HEK293 (cell line): ENCODE data around the gene PRXL2B.

Source experiments
- CTCF ChIA-PET: fragments of 350-600 bp; formaldehyde crosslinking; extraction: SDS; loops from one replicate; lab custom pipeline; 2021; ENCODE audit warnings: antibody characterized with exemption; lab: Yijun Ruan, JAX
- POLR2A ChIA-PET: fragments of 300-600 bp; formaldehyde crosslinking; extraction: SDS; loops from one replicate; lab custom pipeline; 2020; ENCODE audit warnings: antibody characterized with exemption, inconsistent platforms; lab: Yijun Ruan, JAX
- H3K27ac ChIP-seq: fragments of 200-500 bp; sonication (Bioruptor generic); 2 replicates; pipeline ENCODE4 v1.5.1; 2014; ENCODE audit warnings: low read depth, low read length, control low read depth, inconsistent platforms; ENCODE audit errors: extremely low read depth
- H3K36me3 ChIP-seq, 2 experiments: fragments of 200-500 bp in 1 of 2; sonication (Bioruptor generic) in 1 of 2; 1 replicate in 1 of 2; 2 replicates in 1 of 2; pipeline ENCODE4 v1.5.1; 2014 to 2017; ENCODE audit warnings: inconsistent platforms in 2 of 2, low read length in 2 of 2; ENCODE audit not compliant: control insufficient read depth in 2 of 2, insufficient read depth in 1 of 2
- H3K4me1 ChIP-seq: fragments of 200-500 bp; sonication (Bioruptor generic); 2 replicates; pipeline ENCODE4 v1.5.1; 2014; ENCODE audit warnings: mild to moderate bottlenecking, low read length, inconsistent platforms; ENCODE audit not compliant: control insufficient read depth, insufficient read depth
- H3K4me3 ChIP-seq: 2 replicates; pipeline ENCODE4 v1.5.1; 2011; ENCODE audit warnings: low read depth, mild to moderate bottlenecking, control low read depth, low read length, moderate library complexity
- H3K9me3 ChIP-seq: fragments of 200-500 bp; sonication (Bioruptor generic); 2 replicates; pipeline ENCODE4 v1.5.1; 2014; ENCODE audit warnings: low read depth, low read length, inconsistent platforms; ENCODE audit not compliant: control insufficient read depth, insufficient read depth
- SP2 ChIP-seq: fragments of 450-650 bp; formaldehyde crosslinking; IDR thresholded peaks from 2 replicates; pipeline ENCODE4 v1.5.1; 2016; ENCODE audit warnings: missing biosample characterization, missing genetic modification characterization
- ZEB2 ChIP-seq: fragments of 450-650 bp; formaldehyde crosslinking; IDR thresholded peaks from 2 replicates; pipeline ENCODE4 v1.5.1; 2016; ENCODE audit warnings: missing biosample characterization, missing genetic modification characterization
- ZNF169 ChIP-seq: fragments of 450-650 bp; formaldehyde crosslinking; IDR thresholded peaks from 2 replicates; pipeline ENCODE4 v1.5.1; 2016; ENCODE audit warnings: missing biosample characterization, missing genetic modification characterization
- ZNF391 ChIP-seq: fragments of 450-650 bp; formaldehyde crosslinking; IDR thresholded peaks from 2 replicates; pipeline ENCODE4 v1.5.1; 2016; ENCODE audit warnings: low read depth, missing biosample characterization, missing genetic modification characterization, borderline replicate concordance
- ZNF510 ChIP-seq: fragments of 450-650 bp; formaldehyde crosslinking; IDR thresholded peaks from 2 replicates; pipeline ENCODE4 v1.5.1; 2018; ENCODE audit warnings: mild to moderate bottlenecking, missing genetic modification characterization, missing biosample characterization; ENCODE audit not compliant: insufficient replicate concordance
- ZNF623 ChIP-seq: fragments of 450-650 bp; formaldehyde crosslinking; IDR thresholded peaks from 2 replicates; pipeline ENCODE4 v1.5.1; 2016; ENCODE audit warnings: missing biosample characterization, missing genetic modification characterization
- ZNF747 ChIP-seq: fragments of 450-650 bp; formaldehyde crosslinking; IDR thresholded peaks from 2 replicates; pipeline ENCODE4 v1.5.1; 2016; ENCODE audit warnings: missing biosample characterization, missing genetic modification characterization
- TF ChIP-seq, protein P1 (sequence below): fragments of 450-650 bp; formaldehyde crosslinking; IDR thresholded peaks from 2 replicates; pipeline ENCODE4 v1.5.1; 2016; ENCODE audit warnings: missing biosample characterization, missing genetic modification characterization
- TF ChIP-seq, protein P2 (sequence below): fragments of 450-650 bp; IDR thresholded peaks from 2 replicates; pipeline ENCODE4 v1.5.1; 2018; ENCODE audit warnings: missing biosample characterization, missing genetic modification characterization
- TF ChIP-seq, protein P3 (sequence below): fragments of 450-650 bp; formaldehyde crosslinking; IDR thresholded peaks from 2 replicates; pipeline ENCODE4 v1.5.1; 2016; ENCODE audit warnings: missing biosample characterization, missing genetic modification characterization
- TF ChIP-seq, protein P4 (sequence below): fragments of 450-650 bp; formaldehyde crosslinking; IDR thresholded peaks from 2 replicates; pipeline ENCODE4 v1.5.1; 2016; ENCODE audit warnings: missing biosample characterization, missing genetic modification characterization
- TF ChIP-seq, protein P5 (sequence below): fragments of 450-650 bp; formaldehyde crosslinking; IDR thresholded peaks from 2 replicates; pipeline ENCODE4 v1.5.1; 2017; ENCODE audit warnings: missing biosample characterization, missing genetic modification characterization
- TF ChIP-seq, protein P6 (sequence below): fragments of 450-650 bp; formaldehyde crosslinking; IDR thresholded peaks from 2 replicates; pipeline ENCODE4 v1.5.1; 2017; ENCODE audit warnings: missing biosample characterization, missing genetic modification characterization
- TF ChIP-seq, protein P7 (sequence below): fragments of 450-650 bp; formaldehyde crosslinking; IDR thresholded peaks from 2 replicates; pipeline ENCODE4 v1.5.1; 2016; ENCODE audit warnings: missing biosample characterization, missing genetic modification characterization, low read depth

Gene PRXL2B

DNA sequence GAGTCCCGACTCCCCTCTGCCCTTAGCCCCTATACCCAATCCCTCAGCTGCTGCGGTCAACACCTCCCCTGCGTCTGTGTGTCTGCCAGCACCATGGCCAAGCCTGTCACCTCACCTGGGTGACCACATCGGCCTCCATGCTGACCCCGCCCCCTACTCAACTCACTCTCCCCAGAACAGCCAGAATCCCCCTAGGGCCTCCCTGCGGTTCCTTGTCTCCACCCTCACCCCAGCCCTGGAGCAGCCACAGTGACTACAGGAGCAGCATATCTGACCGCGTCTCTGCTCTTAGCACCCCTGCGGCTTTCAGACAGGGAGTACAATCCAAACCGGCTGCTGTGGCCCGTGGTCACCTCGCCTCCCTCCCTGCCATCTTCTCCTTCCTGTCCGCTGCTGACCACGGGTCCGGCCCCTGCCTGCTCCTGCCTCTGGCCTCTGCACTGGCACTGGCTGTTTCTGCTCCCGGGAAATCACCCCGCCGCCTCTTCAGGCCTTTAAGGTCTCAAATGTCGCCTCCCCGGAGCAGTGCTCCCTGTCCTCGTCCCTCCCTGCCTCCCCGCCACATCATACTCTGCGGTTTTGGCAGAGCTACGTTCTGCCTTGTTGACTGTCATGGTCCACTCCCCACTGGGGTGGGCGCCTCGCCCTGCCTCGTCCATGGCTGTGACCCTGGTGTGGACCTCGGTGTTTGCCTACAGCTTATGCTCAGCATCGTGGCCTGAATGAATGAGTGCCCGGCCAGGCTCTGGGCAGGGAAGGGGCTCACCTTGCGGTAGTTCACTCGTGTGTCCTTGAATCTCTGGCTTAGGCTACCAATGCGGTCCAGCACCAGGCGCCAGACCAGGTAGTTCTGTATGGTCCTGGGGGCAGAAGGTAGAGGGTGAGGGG is 11.1 kb downstream of the PRXL2B start (continued):
- TF ChIP-seq, protein P1, sequence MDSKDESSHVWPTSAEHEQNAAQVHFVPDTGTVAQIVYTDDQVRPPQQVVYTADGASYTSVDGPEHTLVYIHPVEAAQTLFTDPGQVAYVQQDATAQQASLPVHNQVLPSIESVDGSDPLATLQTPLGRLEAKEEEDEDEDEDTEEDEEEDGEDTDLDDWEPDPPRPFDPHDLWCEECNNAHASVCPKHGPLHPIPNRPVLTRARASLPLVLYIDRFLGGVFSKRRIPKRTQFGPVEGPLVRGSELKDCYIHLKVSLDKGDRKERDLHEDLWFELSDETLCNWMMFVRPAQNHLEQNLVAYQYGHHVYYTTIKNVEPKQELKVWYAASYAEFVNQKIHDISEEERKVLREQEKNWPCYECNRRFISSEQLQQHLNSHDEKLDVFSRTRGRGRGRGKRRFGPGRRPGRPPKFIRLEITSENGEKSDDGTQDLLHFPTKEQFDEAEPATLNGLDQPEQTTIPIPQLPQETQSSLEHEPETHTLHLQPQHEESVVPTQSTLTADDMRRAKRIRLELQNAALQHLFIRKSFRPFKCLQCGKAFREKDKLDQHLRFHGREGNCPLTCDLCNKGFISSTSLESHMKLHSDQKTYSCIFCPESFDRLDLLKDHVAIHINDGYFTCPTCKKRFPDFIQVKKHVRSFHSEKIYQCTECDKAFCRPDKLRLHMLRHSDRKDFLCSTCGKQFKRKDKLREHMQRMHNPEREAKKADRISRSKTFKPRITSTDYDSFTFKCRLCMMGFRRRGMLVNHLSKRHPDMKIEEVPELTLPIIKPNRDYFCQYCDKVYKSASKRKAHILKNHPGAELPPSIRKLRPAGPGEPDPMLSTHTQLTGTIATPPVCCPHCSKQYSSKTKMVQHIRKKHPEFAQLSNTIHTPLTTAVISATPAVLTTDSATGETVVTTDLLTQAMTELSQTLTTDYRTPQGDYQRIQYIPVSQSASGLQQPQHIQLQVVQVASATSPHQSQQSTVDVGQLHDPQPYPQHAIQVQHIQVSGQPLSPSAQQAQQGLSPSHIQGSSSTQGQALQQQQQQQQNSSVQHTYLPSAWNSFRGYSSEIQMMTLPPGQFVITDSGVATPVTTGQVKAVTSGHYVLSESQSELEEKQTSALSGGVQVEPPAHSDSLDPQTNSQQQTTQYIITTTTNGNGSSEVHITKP = no peak
- TF ChIP-seq SP2 = no peak
- TF ChIP-seq, protein P2, sequence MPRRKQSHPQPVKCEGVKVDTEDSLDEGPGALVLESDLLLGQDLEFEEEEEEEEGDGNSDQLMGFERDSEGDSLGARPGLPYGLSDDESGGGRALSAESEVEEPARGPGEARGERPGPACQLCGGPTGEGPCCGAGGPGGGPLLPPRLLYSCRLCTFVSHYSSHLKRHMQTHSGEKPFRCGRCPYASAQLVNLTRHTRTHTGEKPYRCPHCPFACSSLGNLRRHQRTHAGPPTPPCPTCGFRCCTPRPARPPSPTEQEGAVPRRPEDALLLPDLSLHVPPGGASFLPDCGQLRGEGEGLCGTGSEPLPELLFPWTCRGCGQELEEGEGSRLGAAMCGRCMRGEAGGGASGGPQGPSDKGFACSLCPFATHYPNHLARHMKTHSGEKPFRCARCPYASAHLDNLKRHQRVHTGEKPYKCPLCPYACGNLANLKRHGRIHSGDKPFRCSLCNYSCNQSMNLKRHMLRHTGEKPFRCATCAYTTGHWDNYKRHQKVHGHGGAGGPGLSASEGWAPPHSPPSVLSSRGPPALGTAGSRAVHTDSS (tag by site-specific recombination) = no peak
- TF ChIP-seq, protein P3, sequence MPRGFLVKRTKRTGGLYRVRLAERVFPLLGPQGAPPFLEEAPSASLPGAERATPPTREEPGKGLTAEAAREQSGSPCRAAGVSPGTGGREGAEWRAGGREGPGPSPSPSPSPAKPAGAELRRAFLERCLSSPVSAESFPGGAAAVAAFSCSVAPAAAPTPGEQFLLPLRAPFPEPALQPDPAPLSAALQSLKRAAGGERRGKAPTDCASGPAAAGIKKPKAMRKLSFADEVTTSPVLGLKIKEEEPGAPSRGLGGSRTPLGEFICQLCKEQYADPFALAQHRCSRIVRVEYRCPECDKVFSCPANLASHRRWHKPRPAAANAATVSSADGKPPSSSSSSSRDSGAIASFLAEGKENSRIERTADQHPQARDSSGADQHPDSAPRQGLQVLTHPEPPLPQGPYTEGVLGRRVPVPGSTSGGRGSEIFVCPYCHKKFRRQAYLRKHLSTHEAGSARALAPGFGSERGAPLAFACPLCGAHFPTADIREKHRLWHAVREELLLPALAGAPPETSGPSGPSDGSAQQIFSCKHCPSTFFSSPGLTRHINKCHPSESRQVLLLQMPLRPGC (tag by site-specific recombination) = no peak
- TF ChIP-seq, all 188 proteins: peak for 0

DNA sequence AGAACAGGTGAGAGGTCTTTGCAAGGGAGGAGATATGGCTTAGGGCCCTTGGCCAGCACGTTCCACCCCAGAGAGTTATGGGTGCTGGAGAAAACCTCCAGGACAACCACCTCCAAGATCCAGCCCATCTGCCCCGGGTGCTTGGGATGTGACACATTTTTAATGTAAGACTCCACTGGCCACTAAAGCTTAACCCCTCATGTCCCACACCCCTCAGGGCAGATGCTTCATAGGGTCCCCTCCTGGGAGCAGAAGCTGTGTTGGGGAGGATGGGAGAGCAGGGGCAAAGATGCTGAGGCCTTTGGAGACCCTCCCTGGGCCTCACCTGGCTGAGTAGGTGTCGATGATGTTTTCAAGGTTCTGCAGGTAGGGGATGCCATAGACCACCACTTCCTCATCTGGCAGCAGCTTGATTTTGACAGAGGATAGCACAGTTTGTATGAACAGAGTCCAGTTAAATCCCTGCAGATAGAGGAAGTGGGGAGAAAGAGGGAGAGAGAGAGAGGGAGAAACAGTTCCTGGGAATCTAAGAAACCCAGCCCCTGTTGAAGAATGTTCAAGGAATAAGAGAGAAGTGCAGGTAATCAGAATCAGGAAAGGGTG is 11.9 kb downstream of the PRXL2B start:
- H3K4me1 ChIP-seq = no peaks in the 10 kb centered on the region
- H3K36me3 ChIP-seq = no peaks in the 10 kb centered on the region
- H3K27ac ChIP-seq = no peak overlapping the region
- TF ChIP-seq ZNF510 (tag by site-specific recombination) (no peak), ZNF391 (no peak), ZNF169 (no peak), ZNF747 (no peak), ZEB2 (tag by site-specific recombination) (no peak), ZNF623 (tag by site-specific recombination) (no peak)
- TF ChIP-seq, protein P4, sequence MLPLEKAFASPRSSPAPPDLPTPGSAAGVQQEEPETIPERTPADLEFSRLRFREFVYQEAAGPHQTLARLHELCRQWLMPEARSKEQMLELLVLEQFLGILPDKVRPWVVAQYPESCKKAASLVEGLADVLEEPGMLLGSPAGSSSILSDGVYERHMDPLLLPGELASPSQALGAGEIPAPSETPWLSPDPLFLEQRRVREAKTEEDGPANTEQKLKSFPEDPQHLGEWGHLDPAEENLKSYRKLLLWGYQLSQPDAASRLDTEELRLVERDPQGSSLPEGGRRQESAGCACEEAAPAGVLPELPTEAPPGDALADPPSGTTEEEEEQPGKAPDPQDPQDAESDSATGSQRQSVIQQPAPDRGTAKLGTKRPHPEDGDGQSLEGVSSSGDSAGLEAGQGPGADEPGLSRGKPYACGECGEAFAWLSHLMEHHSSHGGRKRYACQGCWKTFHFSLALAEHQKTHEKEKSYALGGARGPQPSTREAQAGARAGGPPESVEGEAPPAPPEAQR (tag by site-specific recombination) = no peak
- TF ChIP-seq, protein P5, sequence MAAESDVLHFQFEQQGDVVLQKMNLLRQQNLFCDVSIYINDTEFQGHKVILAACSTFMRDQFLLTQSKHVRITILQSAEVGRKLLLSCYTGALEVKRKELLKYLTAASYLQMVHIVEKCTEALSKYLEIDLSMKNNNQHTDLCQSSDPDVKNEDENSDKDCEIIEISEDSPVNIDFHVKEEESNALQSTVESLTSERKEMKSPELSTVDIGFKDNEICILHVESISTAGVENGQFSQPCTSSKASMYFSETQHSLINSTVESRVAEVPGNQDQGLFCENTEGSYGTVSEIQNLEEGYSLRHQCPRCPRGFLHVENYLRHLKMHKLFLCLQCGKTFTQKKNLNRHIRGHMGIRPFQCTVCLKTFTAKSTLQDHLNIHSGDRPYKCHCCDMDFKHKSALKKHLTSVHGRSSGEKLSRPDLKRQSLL (tag by site-specific recombination) = no peak
- TF ChIP-seq, protein P6, sequence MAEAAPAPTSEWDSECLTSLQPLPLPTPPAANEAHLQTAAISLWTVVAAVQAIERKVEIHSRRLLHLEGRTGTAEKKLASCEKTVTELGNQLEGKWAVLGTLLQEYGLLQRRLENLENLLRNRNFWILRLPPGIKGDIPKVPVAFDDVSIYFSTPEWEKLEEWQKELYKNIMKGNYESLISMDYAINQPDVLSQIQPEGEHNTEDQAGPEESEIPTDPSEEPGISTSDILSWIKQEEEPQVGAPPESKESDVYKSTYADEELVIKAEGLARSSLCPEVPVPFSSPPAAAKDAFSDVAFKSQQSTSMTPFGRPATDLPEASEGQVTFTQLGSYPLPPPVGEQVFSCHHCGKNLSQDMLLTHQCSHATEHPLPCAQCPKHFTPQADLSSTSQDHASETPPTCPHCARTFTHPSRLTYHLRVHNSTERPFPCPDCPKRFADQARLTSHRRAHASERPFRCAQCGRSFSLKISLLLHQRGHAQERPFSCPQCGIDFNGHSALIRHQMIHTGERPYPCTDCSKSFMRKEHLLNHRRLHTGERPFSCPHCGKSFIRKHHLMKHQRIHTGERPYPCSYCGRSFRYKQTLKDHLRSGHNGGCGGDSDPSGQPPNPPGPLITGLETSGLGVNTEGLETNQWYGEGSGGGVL (tag by site-specific recombination) = no peak
- TF ChIP-seq, protein P7, sequence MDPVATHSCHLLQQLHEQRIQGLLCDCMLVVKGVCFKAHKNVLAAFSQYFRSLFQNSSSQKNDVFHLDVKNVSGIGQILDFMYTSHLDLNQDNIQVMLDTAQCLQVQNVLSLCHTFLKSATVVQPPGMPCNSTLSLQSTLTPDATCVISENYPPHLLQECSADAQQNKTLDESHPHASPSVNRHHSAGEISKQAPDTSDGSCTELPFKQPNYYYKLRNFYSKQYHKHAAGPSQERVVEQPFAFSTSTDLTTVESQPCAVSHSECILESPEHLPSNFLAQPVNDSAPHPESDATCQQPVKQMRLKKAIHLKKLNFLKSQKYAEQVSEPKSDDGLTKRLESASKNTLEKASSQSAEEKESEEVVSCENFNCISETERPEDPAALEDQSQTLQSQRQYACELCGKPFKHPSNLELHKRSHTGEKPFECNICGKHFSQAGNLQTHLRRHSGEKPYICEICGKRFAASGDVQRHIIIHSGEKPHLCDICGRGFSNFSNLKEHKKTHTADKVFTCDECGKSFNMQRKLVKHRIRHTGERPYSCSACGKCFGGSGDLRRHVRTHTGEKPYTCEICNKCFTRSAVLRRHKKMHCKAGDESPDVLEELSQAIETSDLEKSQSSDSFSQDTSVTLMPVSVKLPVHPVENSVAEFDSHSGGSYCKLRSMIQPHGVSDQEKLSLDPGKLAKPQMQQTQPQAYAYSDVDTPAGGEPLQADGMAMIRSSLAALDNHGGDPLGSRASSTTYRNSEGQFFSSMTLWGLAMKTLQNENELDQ (tag by site-specific recombination) = no peak
- TF ChIP-seq, all 188 proteins: peak for 0
- Histone ChIP-seq H3K4me3 (no peak overlapping the region), H3K9me3 (no peaks in the 10 kb centered on the region)
- POLR2A ChIA-PET = no interaction called here
- CTCF ChIA-PET = no interaction called here
